HepG2 (cell line): ENCODE data around the gene NEDD4L. TPM values are rescaled to one million over a fixed set of nuclear protein-coding genes. Genes with fewer than 3 reads are reported as not detected.

Source experiments
- CBX2 ChIP-seq, 2 experiments: fragments of 200-600 bp in 1 of 2; sonication (generic); formaldehyde crosslinking in 1 of 2; IDR thresholded peaks; 2 replicates each; pipeline versions ENCODE4 v1.7.0 to v1.8.1; 2018 to 2022; ENCODE audit warnings: low read depth in 2 of 2, low read length in 1 of 2, mild to moderate bottlenecking in 1 of 2, missing genetic modification reagents in 1 of 2
- CREM ChIP-seq, 2 experiments: sonication (generic) in 1 of 2; formaldehyde crosslinking in 1 of 2; IDR thresholded peaks; 2 replicates each; pipeline versions ENCODE4 v1.4.0 to v1.6.1; 2016 to 2020; ENCODE audit warnings: antibody characterized with exemption in 1 of 2, mild to moderate bottlenecking in 1 of 2, missing genetic modification reagents in 1 of 2
- JUNB ChIP-seq: sonication (generic); formaldehyde crosslinking; IDR thresholded peaks from 2 replicates; pipeline ENCODE4 v1.8.0; 2022; ENCODE audit warnings: missing genetic modification reagents, mild to moderate bottlenecking, borderline replicate concordance
- NFYB ChIP-seq: sonication (generic); formaldehyde crosslinking; IDR thresholded peaks from 2 replicates; pipeline ENCODE4 v1.4.0; 2020; ENCODE audit warnings: missing genetic modification reagents
- NONO ChIP-seq, 2 experiments: fragments of 450-650 bp in 1 of 2; sonication (generic) in 1 of 2; formaldehyde crosslinking in 1 of 2; IDR thresholded peaks in 1 of 2; conservative IDR thresholded peaks in 1 of 2; 2 replicates each; pipeline versions ENCODE4 v1.6.1 to v1.8.0; 2017 to 2022; ENCODE audit warnings: mild to moderate bottlenecking in 1 of 2, missing genetic modification reagents in 1 of 2, moderate library complexity in 1 of 2
- NR2C2 ChIP-seq: sonication (generic); formaldehyde crosslinking; IDR thresholded peaks from 2 replicates; pipeline ENCODE4 v1.4.0; 2020; ENCODE audit warnings: missing genetic modification reagents, mild to moderate bottlenecking, moderate library complexity, borderline replicate concordance
- SALL1 ChIP-seq: sonication (generic); formaldehyde crosslinking; IDR thresholded peaks from 2 replicates; pipeline ENCODE4 v1.8.0; 2022; ENCODE audit warnings: mild to moderate bottlenecking, missing genetic modification reagents
- SNAPC2 ChIP-seq: sonication (generic); formaldehyde crosslinking; IDR thresholded peaks from 2 replicates; pipeline ENCODE4 v1.8.1; 2022; ENCODE audit warnings: mild to moderate bottlenecking, missing genetic modification reagents
- ZBTB20 ChIP-seq: sonication (generic); formaldehyde crosslinking; IDR thresholded peaks from 2 replicates; pipeline ENCODE4 v1.8.1; 2023; ENCODE audit warnings: missing genetic modification reagents, low read depth, mild to moderate bottlenecking, borderline replicate concordance
- ZFP62 ChIP-seq: sonication (generic); formaldehyde crosslinking; IDR thresholded peaks from 2 replicates; pipeline ENCODE4 v1.4.0; 2020; ENCODE audit warnings: missing genetic modification reagents
- ZNF460 ChIP-seq: sonication (generic); formaldehyde crosslinking; IDR thresholded peaks from 2 replicates; pipeline ENCODE4 v1.5.1; 2020; ENCODE audit warnings: missing genetic modification reagents, mild to moderate bottlenecking, borderline replicate concordance
- ZNF468 ChIP-seq: sonication (generic); formaldehyde crosslinking; IDR thresholded peaks from 2 replicates; pipeline ENCODE4 v1.8.0; 2022; ENCODE audit warnings: mild to moderate bottlenecking, moderate library complexity, missing genetic modification reagents
- polyA plus RNA-seq, 8 experiments: library from polyadenylated mRNA; depleted of rRNA in 3 of 8; stranded (reverse) in 7 of 8; unstranded in 1 of 8; fragments of >200 nt; fragmentation: Illumina TruSeq in 4 of 8; extraction: Trizol in 4 of 8; gene quantifications; 2 replicates each; pipeline versions ENCODE4 v1.2.1 to v1.2.3, GENCODE V29; 2011 to 2016; ENCODE audit warnings: low read depth in 4 of 8, missing spikeins in 1 of 8, mixed read lengths in 1 of 8; ENCODE audit not compliant: insufficient read depth in 1 of 8
- total RNA-seq, 5 experiments: library from RNA; depleted of rRNA; stranded (reverse); fragments of >200 nt; fragmentation: Illumina TruSeq; extraction: Trizol; gene quantifications; 2 replicates each; pipeline ENCODE4 v1.2.3, GENCODE V29; 2016; ENCODE audit warnings: low read depth in 1 of 5
- TF ChIP-seq, protein P1 (sequence below): sonication (generic); formaldehyde crosslinking; IDR thresholded peaks from 2 replicates; pipeline ENCODE4 v1.8.0; 2022; ENCODE audit warnings: mild to moderate bottlenecking, missing genetic modification reagents, borderline replicate concordance
- TF ChIP-seq, protein P2 (sequence below): fragments of 450-650 bp; IDR thresholded peaks from 2 replicates; pipeline ENCODE4 v1.6.1; 2016
- TF ChIP-seq, protein P3 (sequence below): sonication (generic); formaldehyde crosslinking; IDR thresholded peaks from 2 replicates; pipeline ENCODE4 v1.4.0; 2020; ENCODE audit warnings: mild to moderate bottlenecking, missing genetic modification reagents, borderline replicate concordance
- TF ChIP-seq, protein P4 (sequence below): sonication (generic); formaldehyde crosslinking; IDR thresholded peaks from 2 replicates; pipeline ENCODE4 v1.4.0; 2020; ENCODE audit warnings: missing genetic modification reagents, low read depth, mild to moderate bottlenecking, borderline replicate concordance

Gene NEDD4L
- total and polyA plus RNA-seq, 2 of the 13 experiments (the other 11 are each of a cell fraction or from before 2014, with no cell fraction given) = 168 to 390 TPM

DNA sequence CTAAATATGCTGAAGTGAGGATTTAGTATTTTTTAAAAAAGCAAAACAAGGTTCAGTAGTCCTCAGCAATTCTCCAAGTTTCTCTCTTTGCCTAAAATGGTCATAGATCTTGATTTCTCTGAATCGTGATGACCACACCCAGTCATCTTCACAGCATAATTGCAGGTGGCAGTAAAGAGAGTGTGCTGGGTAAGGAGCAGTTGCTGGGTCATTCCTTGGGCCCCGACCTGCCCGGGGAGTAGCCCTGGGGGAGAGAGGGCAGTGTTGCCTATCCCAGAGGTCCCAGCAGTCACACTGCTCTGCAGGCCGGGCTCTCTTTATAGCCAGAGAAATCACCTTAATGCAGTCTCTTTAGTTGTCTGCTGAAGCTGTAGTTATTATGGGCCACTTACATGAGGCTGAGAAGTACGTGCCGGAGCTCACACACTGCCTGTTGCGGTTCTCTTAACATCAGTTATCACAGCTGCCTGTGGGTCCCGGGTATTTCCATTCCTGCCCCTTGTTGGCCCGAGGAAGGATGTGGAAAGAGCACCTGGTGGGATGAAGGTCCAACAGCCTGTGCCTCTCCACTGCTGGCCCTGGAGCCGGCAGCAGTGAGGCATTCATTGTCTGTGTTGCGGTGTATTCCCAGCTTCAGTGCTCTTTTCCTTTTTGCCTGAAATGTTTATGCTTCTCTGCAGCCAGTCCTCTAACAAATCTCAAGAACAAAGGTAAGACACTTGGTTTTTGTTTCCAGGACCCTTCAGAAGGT is 354.8 kb downstream of the NEDD4L start (continued):
- TF ChIP-seq NONO (IDR thresholded peaks at IDR 0.05) (no peak), NONO (CRISPR knock-in tag; conservative IDR thresholded peaks at IDR 0.05) (peak; percentile 59; the same call in 1 of the 2 replicates), CREM (IDR thresholded peaks at IDR 0.05) (peak; percentile 45; the same call in 1 of the 2 replicates), CREM (CRISPR knock-in tag; IDR thresholded peaks at IDR 0.05) (no peak), ZNF460 (CRISPR knock-in tag) (no peak), NR2C2 (peak; percentile 66; the same call in 1 of the 2 replicates), SALL1 (CRISPR knock-in tag) (peak; percentile 53), ZNF468 (CRISPR knock-in tag) (no peak), CBX2 (IDR thresholded peaks at IDR 0.05; ENCODE audit: low read depth, low read length) (no peak), CBX2 (CRISPR knock-in tag; IDR thresholded peaks at IDR 0.05; ENCODE audit: low read depth) (no peak), ZFP62 (CRISPR knock-in tag) (no peak), JUNB (CRISPR knock-in tag) (no peak), ZBTB20 (peak; percentile 9; the same call in 1 of the 2 replicates), NFYB (CRISPR knock-in tag) (no peak), SNAPC2 (CRISPR knock-in tag) (peak; percentile 81; the same call in 1 of the 2 replicates)
- TF ChIP-seq, protein P1, sequence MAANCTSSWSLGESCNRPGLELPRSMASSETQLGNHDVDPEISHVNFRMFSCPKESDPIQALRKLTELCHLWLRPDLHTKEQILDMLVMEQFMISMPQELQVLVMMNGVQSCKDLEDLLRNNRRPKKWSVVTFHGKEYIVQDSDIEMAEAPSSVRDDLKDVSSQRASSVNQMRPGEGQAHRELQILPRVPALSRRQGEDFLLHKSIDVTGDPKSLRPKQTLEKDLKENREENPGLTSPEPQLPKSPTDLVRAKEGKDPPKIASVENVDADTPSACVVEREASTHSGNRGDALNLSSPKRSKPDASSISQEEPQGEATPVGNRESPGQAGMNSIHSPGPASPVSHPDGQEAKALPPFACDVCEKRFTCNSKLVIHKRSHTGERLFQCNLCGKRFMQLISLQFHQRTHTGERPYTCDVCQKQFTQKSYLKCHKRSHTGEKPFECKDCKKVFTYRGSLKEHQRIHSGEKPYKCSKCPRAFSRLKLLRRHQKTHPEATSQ = peak; percentile 70; the same call in 1 of the 2 replicates
- TF ChIP-seq, protein P2, sequence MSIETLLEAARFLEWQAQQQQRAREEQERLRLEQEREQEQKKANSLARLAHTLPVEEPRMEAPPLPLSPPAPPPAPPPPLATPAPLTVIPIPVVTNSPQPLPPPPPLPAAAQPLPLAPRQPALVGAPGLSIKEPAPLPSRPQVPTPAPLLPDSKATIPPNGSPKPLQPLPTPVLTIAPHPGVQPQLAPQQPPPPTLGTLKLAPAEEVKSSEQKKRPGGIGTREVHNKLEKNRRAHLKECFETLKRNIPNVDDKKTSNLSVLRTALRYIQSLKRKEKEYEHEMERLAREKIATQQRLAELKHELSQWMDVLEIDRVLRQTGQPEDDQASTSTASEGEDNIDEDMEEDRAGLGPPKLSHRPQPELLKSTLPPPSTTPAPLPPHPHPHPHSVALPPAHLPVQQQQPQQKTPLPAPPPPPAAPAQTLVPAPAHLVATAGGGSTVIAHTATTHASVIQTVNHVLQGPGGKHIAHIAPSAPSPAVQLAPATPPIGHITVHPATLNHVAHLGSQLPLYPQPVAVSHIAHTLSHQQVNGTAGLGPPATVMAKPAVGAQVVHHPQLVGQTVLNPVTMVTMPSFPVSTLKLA = no peak
- TF ChIP-seq, protein P3, sequence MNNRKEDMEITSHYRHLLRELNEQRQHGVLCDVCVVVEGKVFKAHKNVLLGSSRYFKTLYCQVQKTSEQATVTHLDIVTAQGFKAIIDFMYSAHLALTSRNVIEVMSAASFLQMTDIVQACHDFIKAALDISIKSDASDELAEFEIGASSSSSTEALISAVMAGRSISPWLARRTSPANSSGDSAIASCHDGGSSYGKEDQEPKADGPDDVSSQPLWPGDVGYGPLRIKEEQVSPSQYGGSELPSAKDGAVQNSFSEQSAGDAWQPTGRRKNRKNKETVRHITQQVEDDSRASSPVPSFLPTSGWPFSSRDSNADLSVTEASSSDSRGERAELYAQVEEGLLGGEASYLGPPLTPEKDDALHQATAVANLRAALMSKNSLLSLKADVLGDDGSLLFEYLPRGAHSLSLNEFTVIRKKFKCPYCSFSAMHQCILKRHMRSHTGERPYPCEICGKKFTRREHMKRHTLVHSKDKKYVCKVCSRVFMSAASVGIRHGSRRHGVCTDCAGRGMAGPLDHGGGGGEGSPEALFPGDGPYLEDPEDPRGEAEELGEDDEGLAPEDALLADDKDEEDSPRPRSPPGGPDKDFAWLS (CRISPR knock-in tag) = 0 out of 2 replicates have a peak, but pooled peaks have one; percentile 59
- TF ChIP-seq, protein P4, sequence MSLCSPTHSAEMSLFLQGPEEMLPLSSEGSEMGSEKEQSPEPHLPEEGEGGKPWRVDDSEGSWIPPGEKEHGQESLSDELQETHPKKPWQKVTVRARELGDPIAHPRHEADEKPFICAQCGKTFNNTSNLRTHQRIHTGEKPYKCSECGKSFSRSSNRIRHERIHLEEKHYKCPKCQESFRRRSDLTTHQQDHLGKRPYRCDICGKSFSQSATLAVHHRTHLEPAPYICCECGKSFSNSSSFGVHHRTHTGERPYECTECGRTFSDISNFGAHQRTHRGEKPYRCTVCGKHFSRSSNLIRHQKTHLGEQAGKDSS = peak; percentile 65; the same call in 1 of the 2 replicates
